ENCODE results near the gene SEMA7A. TPM values are rescaled to one million over a fixed set of nuclear protein-coding genes. Genes with fewer than 3 reads are reported as not detected.
A peak's percentile ranks its signal among the peaks of the same experiment; 100 is the strongest.

Gene SEMA7A
- total and polyA plus RNA-seq, 2 of the 4 experiments (the other 2 are of a cell fraction), result 30.5 to 87.3 TPM

GRCh38 chr15:74364936-74365597, 68.7 kb downstream of the SEMA7A start:
- H2BK120ac ChIP-seq (ENCODE audit: low read depth, low read length), result no peak overlapping the region
- peak overlapping the region; percentile 33; the same call in 1 of the 2 replicates for H2AK5ac ChIP-seq (ENCODE audit: low read depth, low read length)
- ATAC-seq (ENCODE audit: low read depth), result no peak
- H3K4ac ChIP-seq (ENCODE audit: low read depth, low read length), result peak overlapping the region; percentile 38; the same call in 1 of the 2 replicates
- H3K27ac ChIP-seq (ENCODE audit: insufficient read depth, low read length), result no peak overlapping the region
- H2BK20ac ChIP-seq (ENCODE audit: low read depth, low read length), result no peak overlapping the region
- H3K23ac ChIP-seq (ENCODE audit: low read depth, low read length), result 0 out of 2 replicates have a peak overlapping the region, but pooled peaks have one; percentile 42
- WGBS, 2 experiments (ENCODE audit: extremely low coverage in 2 of 2, insufficient read length in 1 of 2), result 100% methylated on average over 1 of the region's 12 CpGs; no CpG with 5 or more reads in 1 of the 2 experiments
- in situ Hi-C loops (cut with MboI; ENCODE audit: low sequenced_read_pairs), result no loop called here
- H4K5ac ChIP-seq (ENCODE audit: low read depth, low read length), result peak overlapping the region; percentile 21
- no peaks in the 10 kb centered on the region for H4K20me1 ChIP-seq (ENCODE audit: insufficient read depth, low read length)
- CTCF ChIA-PET, result no interaction called here
- H4K8ac ChIP-seq (ENCODE audit: low read depth in 2 of 2, low read length in 2 of 2), result peak overlapping the region; percentile 80 to 87; a peak in 3 of 4 replicates
- peak overlapping the region; percentile 70 for H3K4me2 ChIP-seq (ENCODE audit: low read depth, low read length)
- H3K9me1 ChIP-seq (ENCODE audit: insufficient read depth, low read length), result no peaks in the 10 kb centered on the region
- no peaks in the 10 kb centered on the region for H3K9me3 ChIP-seq (ENCODE audit: control insufficient read depth, insufficient read depth, low read length)
- peaks cover 3% of the 10 kb centered on the region; the same call in 1 of the 2 replicates for H3K4me1 ChIP-seq (ENCODE audit: control insufficient read depth, insufficient read depth, low read length)
- no peaks in the 10 kb centered on the region for H3K79me1 ChIP-seq (ENCODE audit: low read depth in 1 of 2, low read length in 2 of 2)
- H3K36me3 ChIP-seq (ENCODE audit: control insufficient read depth, insufficient read depth, low read length), result no peaks in the 10 kb centered on the region
- no peak overlapping the region for H4K91ac ChIP-seq (ENCODE audit: insufficient read depth, low read depth, low read length)
- POLR2A ChIA-PET (ENCODE audit: unreplicated experiment), result no interaction called here
- H3K9ac ChIP-seq (ENCODE audit: low read depth, low read length), result peak overlapping the region; percentile 30
- no peak overlapping the region for H3K56ac ChIP-seq (ENCODE audit: extremely low read depth, insufficient read depth, low read length)
- no peak overlapping the region for H2AK9ac ChIP-seq (replicated peaks; ENCODE audit: low read depth, low read length, poor library complexity)
- H3K27me3 ChIP-seq (ENCODE audit: control insufficient read depth, insufficient read depth, low read length), result peaks cover 32% of the 10 kb centered on the region
- H3K18ac ChIP-seq (ENCODE audit: low read depth, low read length), result no peak overlapping the region
- peak overlapping the region; percentile 14; the same call in 1 of the 2 replicates for H3K14ac ChIP-seq (replicated peaks; ENCODE audit: low read depth, low read length)
- intact Hi-C loops (cut with micrococcal nuclease), result no loop called here
- DNase-seq, result peak; percentile 37
- dilution Hi-C loops (cut with HindIII; ENCODE audit: low sequenced_read_pairs, unreplicated experiment), result no loop called here
- H2BK5ac ChIP-seq (ENCODE audit: low read depth, low read length, poor library complexity, severe bottlenecking), result no peak overlapping the region
- no TSS peak for BruUV-seq (replicated peaks)
- peak overlapping the region; percentile 94 for H2AFZ ChIP-seq (replicated peaks; ENCODE audit: low read length, poor library complexity)
- H2BK15ac ChIP-seq (ENCODE audit: low read depth, low read length), result peak overlapping the region; percentile 70; the same call in 1 of the 3 replicates
- peak overlapping the region; percentile 33; the same call in 1 of the 2 replicates for H3K4me3 ChIP-seq (ENCODE audit: insufficient read depth, low read depth, low read length)
- no peak for TF ChIP-seq CEBPB (IDR thresholded peaks at IDR 0.05; ENCODE audit: low read depth, low read length)
- TF ChIP-seq MAZ (IDR thresholded peaks at IDR 0.05; ENCODE audit: borderline replicate concordance, low read depth, low read length), result no peak
- TF ChIP-seq, protein P1, sequence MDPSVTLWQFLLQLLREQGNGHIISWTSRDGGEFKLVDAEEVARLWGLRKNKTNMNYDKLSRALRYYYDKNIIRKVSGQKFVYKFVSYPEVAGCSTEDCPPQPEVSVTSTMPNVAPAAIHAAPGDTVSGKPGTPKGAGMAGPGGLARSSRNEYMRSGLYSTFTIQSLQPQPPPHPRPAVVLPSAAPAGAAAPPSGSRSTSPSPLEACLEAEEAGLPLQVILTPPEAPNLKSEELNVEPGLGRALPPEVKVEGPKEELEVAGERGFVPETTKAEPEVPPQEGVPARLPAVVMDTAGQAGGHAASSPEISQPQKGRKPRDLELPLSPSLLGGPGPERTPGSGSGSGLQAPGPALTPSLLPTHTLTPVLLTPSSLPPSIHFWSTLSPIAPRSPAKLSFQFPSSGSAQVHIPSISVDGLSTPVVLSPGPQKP (IDR thresholded peaks at IDR 0.05; ENCODE audit: borderline replicate concordance, low read depth, low read length), result no peak
- no peak for TF ChIP-seq RFX5 (IDR thresholded peaks at IDR 0.05; ENCODE audit: low read depth, low read length)
- no peak for TF ChIP-seq NFE2L2 (IDR thresholded peaks at IDR 0.05; ENCODE audit: low read depth, low read length)
- TF ChIP-seq MAFK (IDR thresholded peaks at IDR 0.05; ENCODE audit: low read depth, low read length), result no peak
- no peak for TF ChIP-seq FOS (IDR thresholded peaks at IDR 0.05; ENCODE audit: low read depth, low read length)
- TF ChIP-seq CTCF (conservative IDR thresholded peaks at IDR 0.05; ENCODE audit: low read depth, low read length), result no peak
- no peak for TF ChIP-seq RAD21 (IDR thresholded peaks at IDR 0.05; ENCODE audit: low read length)
- TF ChIP-seq POLR2A (IDR thresholded peaks at IDR 0.05; ENCODE audit: low read depth, low read length), result no peak
- TF ChIP-seq BHLHE40 (IDR thresholded peaks at IDR 0.05; ENCODE audit: low read depth, low read length), result no peak
- no peak for TF ChIP-seq MXI1 (IDR thresholded peaks at IDR 0.05; ENCODE audit: borderline replicate concordance, low read depth, low read length)
- TF ChIP-seq, protein P2, sequence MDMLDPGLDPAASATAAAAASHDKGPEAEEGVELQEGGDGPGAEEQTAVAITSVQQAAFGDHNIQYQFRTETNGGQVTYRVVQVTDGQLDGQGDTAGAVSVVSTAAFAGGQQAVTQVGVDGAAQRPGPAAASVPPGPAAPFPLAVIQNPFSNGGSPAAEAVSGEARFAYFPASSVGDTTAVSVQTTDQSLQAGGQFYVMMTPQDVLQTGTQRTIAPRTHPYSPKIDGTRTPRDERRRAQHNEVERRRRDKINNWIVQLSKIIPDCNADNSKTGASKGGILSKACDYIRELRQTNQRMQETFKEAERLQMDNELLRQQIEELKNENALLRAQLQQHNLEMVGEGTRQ (IDR thresholded peaks at IDR 0.05; ENCODE audit: low read depth, low read length), result no peak
- no peak for TF ChIP-seq SMC3 (IDR thresholded peaks at IDR 0.05; ENCODE audit: low read depth, low read length)
- no peak for TF ChIP-seq RCOR1 (IDR thresholded peaks at IDR 0.05; ENCODE audit: insufficient replicate concordance, low read length)
